Mesenteric fat pad (tissue), 1 donor: ENCODE results near the gene GJC1. TPM values are rescaled to one million over a fixed set of nuclear protein-coding genes. Genes with fewer than 3 reads are reported as not detected.

ENCODE experiments used
- DNase-seq: peaks from one replicate; pipeline ENCODE4 v3.0.0-alpha.2; 2020; ENCODE audit warnings: low spot score
- long read RNA-seq: library from polyadenylated mRNA; unstranded; transcript quantifications from one replicate; pipeline ENCODE4 v2.0.0, GENCODE V29; 2020
- total RNA-seq: library from RNA; stranded (reverse); fragmentation: NEBNext Ultra II Directional; extraction: Animal tissue kit (Norgen Biotek cat#: 25700); gene quantifications from one replicate; pipeline ENCODE4 v1.2.1, GENCODE V29; 2021
- donor health status: DM: yes; HTN: yes; CAD: no.

The GJC1 gene
- total RNA-seq = 17.1 TPM
- long read RNA-seq, full-length matches to known transcripts = 3 of 3 reads
- long read RNA-seq, partial matches to known transcripts = 0 of 3 reads
- long read RNA-seq, other reads (novel, unspliced or antisense) = 0 of 3 reads

DNA sequence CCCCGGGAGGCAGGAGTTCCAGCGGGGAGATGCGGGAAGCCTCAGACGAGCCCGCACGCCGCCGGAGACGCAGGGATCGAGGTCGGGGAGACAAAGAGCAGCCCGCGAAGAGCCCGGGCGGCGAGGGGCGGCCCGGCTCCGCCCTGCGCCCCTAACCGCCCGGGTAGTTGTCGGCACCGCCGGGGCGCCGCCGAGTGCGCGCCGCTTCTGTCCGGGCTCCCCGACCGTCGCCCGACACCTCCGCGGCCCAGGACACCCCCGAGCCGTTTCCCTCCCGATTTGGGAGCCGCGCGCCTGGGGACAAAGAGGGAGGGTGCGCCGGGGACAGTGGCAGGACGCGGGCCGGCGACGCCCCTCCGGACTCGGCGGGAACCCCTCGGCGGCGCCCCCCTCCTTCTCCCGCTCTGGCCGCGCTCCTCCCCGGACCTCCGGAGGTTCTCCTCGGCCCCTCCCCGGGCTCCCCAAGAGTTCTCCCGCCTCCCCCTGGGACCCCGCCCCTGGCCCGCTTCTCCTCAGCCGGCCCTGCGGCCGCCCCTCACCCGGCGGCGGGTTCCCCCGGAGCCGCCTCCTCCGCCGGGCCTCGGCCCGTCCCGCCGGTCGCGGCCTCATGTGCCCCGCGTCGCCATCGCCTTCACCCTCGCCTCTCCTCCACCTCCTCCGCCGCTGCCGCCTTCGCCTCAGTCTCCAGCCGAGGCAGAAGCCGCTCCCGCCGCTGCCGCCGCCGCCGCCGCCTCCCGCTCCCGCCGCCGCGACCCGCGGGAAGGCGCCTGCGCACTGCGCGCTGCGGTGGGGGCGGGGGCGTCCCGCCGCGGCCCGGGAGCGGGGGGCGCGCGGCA, at the start of gene GJC1:
TSS of gene GJC1 (minus strand) at position 765 of the 836 bp plus-strand sequence. CDS start 24,470 bp downstream, outside the sequence.
- peak; percentile 82 for DNase-seq

DNA sequence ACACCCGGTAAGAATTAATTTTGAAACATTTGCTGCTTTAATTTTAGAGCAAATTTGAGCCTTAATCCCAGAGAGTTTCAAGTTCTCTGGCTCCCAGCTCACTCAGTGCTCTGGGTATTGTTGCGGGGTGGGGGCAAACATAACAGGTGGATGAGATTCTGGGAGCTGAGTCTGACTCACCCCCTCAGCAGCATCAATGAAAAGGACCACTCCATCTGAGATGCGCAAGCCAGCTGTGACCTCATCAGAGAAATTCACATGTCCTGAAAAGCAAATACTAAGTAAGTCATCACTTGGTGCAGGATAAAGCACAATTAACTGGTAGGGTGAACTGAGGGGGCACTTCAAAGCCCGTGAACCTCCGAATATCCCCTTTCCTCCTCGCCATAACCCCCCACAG, 49.3 kb upstream of the GJC1 start:
- no peak for DNase-seq

DNA sequence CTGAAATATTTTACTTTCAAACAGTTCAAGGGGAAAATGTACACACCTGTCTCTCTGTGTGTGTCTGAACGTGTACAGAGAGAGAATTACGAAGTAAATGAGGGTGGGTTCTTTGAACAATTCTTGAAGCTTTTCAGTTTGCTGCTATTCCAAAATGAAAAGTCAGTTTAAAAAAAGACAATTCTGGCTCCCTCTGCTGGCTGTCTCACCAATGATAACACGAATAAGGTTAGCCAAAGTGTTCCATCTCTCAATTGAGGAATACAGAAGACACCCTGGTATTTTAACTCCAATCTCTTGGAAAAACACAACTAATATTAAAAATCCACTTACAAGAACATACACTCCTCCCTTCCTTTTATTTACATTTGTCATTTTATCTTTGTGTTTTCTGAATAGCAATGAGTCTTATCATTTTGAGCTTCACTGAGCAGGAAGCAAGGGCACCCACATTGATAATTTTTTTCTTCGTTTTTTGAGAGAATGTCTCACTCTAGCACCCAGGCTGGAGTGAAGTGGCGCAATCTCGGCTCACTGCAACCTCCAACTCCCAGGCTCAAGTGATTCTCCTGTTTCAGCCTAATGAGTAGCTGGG, 48.6 kb upstream of the GJC1 start:
- DNase-seq = no peak

DNA sequence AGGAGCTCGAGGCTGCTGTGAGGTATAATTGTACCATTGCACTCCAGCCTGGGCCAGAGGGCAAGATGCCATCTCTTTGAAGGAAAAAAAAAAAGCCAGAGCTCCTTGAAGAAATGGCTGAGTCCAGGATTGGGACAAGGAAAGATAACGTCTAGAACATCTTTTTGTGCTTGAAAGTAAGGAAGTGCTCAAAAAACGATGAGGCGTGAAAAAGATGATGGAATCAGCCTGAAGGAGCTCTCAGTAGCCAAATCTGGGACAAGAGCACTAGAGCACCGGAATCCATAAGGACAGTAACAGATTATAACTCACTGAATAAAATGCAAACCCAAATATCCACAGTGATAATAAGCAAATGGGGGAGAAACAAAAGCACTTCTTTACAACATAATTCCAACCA, 47.0 kb upstream of the GJC1 start:
- no peak for DNase-seq

DNA sequence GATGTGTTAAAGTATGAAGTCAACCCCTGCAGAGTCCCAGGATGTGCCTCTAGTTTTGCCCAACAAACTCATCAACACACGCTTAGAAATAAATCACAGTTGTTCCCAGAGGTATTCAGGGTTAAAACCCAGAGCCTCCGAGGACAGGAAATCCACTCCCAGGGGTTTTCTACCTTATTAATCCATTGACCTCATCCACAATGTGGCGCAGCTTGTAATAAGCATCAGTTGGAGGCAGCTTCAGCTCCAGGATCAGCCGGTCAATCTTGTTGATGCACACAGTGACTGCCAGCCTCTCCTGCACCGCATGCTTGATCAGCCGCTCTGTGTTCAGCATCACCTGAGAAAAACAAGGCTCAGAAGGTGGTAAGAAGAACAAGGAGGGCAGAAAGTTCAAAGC, 45.7 kb upstream of the GJC1 start:
- DNase-seq = no peak

DNA sequence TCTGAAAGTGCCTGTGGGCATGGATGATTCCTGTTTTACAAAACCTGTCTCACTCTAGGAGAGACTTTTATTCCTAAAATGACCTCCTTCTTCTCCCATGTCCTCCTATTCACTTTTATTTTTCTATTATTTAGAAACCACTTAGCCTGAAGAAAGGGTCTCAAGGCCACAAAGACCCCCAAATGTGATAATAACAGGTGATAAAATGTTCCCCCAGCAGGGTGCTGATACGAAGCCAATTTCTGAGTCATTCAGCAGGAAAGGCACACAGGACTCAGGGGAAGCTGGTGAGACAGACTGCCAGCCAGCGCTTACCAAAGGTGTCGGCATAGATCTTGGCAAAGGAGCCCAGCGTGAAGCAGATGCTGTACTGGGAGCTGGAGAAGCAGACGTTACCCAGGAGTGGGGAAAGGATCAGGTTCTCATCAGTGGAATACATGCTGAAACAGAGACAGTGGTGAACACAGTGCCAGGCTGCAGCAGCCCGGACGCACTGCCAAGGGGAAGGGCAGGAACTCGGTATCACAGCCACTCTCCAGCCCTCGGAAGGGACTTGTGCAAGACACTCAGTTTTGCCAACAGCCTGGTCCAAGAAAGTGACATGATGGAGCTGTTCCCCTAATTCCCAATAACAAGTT, 42.2 kb upstream of the GJC1 start:
- DNase-seq = no peak

DNA sequence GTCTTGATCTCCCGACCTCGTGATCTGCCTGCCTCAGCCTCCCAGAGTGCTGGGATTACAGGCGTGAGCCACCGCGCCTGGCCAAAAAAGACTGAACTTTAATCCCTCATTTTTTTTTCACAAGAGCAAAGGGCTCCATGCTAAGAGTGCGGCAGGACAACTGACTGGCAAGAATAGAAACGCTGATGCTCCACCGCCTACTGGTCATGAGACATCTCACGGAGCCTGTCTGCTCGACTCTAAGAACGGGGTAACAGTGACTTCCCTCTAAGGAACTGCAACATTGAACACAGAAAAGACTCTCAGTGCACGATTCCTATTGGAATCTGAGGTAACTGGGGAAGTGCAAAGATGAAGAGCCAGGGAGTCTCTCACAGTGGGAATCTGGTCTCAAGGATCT, 41.5 kb upstream of the GJC1 start:
- no peak for DNase-seq

DNA sequence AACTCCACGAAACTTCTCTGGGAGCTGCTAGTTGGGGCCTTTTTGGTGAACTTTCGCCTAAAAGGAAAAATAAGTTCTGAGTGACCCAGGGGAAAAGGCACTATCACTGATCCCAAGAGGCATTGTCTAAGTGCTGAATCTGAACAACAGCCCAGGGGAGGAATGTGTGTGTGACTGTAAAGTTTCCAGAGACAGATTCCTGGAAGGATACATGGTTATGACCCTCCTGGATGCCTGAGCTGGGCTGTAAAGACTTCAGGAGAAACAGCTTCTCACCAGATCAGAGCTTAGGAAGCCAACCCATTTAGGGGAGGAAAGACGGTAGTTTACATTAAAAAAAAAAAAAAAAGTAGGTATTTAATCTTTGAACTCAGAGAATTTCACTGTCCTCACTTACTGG, 37.8 kb upstream of the GJC1 start:
- DNase-seq = no peak

DNA sequence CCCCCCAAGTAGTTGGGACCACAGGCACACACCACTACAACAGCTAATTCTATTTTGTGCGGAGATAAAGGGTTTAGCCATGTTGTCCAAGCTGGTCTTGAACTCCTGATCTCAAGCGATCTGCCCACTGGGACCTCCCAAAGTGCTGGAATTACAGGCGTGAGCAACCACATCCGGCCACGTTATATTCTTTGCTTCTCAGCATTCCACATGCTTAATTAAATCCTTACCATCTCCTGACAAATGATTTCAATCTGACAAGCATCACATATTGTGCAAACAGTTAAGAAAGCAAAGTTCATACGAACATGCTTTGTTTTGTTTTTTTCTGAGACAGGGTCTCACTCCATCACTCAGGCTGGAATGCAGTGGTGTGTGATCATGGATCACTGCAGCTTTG, 35.8 kb upstream of the GJC1 start:
- no peak for DNase-seq

DNA sequence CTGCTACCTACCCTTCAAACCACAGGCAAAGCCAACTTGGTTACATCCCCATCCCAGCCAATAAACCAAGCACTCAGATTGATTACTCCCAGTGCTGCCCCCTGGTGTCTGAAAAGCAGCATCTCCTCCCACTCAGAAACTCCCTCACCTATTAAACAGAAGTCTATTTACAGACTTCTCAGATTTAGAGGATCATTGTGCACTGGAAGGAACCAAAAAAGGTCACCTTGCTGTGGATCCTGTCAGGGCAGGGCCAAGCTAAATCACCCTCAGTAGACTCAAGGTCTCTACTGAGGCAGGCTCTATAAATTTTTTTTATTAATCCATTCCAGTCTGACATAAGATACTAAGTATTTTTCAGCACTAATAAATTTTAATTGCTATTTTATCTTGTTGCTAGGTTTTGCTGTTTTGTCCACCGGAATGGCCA, 35.2 kb upstream of the GJC1 start:
- DNase-seq = no peak

DNA sequence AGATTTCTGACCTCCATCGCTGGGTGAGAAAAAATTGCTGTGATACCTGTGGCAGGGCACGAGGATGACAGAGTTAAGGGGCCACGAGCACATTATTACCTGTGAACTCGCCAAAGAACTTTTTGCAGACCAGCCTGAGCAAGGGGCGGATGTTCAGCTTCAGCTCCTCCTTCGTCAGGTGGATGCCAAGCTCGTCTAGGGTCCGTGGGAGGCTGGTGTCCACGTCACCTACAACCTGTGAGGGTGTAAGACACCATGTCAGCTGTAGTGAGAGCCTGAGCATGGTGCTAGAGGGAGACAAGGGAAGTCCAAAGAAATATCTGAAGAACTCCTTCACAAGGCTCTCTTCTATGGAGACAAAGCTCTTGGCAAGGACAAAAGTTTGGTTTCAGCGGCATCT, 34.7 kb upstream of the GJC1 start:
- DNase-seq = no peak

DNA sequence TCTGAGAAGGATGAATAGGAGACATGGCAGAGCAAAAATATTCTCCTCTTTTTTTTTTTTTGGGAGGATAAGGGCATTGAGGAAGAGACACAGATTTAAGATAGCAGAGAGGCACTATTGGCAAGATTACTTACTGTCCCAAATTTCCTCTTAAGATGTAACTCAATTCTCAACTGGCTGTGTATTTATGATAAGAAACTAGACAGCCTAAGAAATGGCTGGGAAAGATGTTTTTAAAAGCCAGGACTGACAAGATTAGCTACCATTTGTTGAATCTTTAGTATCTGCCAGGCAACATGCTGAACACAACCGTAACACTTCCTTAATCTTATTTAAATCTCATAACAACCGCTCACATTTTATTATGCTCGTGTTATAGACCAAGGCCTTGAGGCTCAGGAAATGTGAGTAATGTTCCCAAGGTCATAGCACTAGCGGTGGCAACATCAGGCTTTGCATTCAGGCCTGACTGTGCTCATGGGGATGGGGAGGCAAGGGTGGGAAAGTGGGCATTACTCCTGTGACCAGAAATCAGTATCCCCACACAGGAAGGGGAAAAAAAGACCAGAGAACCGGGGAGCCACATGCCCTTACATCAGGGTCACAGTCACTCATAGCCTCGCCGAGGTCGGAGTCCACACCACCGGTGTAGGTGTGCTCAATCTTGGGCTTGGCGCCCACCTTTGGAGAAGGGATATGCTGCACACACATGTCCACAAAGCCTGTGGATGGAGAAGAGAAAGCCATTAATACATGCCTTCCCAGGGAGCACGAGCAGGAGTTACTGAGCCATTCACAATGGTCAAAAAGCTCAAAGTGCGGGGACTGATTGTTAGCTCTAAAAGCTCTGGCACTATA, 33.2 kb upstream of the GJC1 start:
- no peak for DNase-seq

DNA sequence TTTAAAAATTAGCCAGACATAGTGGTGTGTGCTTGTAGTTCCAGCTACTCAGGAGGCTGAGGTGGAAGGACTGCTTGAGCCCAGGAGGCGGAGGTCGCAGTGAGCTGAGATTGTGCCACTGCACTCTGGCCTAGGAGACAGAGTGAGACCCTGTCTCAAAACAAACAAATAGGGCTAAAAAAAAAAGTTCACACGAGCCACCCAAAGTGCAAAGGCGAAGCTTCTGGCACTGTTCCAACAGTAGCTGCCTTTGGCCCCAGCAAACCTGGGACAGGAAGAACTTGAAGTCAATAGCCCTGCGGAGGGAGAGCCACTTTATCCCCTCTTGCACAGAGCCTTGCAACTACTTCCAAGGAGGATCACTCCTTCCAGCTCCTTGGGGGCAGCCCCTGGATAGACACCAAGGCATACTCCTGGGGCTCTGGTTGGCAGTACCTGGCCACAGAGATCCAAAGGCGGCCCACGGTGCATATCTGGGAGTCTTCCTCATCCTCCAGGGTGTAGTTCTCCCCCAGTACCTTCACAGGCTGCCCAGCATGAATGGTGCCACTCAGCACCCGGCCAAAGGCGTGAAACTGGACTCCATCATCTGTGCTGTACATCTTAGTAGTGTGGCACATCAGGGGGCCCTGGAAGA, 32.3 kb upstream of the GJC1 start:
- no peak for DNase-seq

DNA sequence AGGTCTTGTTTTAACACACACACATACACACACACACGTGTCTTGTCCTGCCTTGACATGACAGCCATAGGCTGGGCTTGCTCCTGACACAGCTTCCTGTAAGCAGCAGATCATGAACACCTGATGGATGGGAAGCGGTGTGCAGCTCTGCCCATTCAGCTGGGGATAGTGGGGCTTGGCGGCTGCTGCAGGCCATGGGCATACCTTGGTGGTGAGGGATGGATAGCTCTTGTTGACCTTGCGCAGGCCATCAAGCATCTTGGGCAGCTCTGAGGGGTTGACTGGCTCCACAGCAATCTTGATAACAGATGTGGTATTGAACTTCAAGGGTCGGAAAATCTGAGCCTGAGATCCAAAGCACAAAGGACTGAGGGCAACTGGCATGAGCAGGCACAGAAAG, 29.6 kb upstream of the GJC1 start:
- no peak for DNase-seq

DNA sequence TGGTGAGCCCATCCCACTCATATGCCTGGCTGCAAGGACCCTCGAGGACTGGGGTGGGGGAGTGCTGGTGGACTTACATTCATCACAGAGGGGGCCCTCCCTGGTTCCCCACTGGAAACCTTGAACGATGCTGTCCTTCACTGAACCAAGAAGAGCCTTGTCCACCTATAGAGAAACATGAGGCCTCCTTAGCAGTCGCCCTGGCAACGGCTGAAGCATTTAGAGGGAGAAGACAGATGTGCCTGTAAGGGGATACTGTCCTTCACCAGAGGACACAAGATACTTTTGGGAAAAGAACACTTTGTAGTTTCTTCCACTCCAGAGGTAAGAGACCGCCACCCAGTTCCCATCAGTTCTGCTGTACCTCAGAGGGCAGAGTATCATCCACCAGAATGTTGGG, 24.1 kb upstream of the GJC1 start:
- no peak for DNase-seq

DNA sequence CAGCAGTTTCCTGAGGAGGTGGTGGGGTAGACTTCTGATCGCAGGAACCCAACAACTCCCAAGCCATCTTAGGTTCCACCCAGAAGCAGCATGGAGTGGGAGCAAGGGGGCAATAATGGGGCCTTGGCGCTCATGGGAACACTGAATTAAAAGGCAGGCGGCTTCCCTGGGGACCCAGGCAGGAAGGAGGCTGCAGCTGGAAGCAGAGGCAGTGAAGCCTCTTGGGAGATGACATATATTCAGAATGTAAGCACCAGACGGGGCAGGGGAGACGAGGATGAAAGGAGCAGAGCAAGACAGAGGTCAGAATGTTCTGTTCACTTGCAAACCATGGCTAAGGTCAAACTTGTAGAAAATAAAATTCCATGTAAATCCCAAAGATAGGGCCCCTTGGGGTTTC, 20.5 kb upstream of the GJC1 start:
- no peak for DNase-seq

DNA sequence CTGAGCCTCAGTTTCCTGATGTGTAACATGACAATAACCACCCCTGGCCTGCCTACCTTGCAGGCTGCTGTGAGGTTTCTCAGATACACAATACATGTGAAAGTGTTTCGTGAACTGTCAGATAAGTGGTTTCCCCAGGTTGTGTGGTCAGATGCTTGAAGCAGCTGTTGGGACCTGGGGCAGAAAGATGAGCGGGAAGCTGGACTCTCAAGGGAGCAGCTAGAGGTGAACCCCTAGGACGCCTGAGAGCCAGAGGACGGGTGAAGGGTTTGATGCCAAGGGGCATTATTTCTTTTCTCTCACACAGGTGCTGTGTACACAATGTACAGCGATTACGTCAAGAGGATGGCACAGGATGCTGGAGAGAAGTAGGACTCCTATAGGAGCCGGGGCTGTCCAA, 19.9 kb upstream of the GJC1 start:
- DNase-seq = no peak

DNA sequence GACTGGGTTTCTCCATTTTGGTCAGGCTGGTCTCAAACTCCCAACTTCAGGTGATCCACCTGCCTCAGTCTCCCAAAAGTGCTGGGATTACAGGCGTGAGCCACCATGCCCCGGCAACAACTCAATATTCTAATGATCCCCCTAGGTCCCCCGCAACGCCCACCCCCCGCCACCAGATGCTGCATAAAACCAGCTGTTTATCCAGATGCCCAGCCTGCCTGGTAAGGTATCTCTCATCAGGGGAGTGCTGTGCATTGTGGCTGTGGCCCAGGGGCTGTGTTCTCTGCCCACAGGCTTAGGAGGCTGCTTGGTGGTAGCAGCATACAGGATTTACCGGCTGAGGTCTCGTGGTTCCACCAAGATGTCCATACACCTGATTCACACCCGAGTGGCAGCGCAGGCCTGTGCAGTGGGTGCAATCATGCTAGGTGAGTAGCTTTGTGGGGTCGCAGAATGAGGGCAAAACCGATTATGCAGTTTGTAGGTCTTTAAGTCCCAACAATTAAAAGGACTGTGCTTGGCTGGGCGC, 18.9 kb upstream of the GJC1 start:
- no peak for DNase-seq

DNA sequence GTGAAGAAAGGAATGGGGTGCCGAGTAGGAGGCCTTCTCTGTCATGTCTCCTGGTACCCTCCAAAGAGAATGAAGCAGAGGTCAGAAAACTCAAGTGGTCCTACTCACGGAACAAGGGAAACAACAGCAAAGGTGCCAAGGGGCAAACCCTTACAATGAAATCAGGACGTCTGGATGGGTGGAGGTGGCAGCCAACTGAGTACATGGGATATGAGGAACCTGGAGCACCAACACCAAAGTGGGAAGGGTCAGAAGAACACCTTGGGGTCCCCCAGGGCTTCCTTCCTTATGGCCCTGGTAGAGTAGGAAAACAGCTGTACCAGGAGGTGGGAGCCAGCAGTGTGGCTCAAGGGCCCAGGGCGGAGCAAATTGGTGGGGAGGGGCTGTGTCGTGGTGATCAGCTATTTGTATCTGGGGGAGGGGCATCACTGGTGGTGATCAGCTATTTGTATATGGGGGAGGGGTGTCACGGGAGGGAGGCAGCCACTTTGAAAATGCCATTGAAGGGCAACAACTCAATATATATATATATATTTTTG, 18.2 kb upstream of the GJC1 start:
- no peak for DNase-seq

DNA sequence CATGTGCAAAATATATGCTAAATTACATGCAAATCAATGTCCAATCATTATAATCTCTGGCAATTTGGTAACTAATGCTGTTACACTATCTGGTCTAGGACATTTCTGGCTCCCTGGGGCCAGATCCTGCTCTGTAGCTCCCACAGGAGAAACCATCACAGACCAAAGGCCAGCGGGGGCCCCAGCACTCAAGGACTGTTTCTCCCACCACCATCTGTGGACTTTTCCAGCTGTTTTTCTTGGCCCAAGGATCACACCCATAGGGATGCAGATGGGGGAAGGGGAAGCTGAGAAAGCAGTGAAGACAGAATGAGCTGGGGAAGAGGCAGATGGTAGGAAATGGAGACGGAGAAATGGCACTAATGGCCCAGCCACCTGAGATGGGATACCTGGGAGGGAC, 17.5 kb upstream of the GJC1 start, which contains the start of gene HIGD1B:
TSS of gene HIGD1B (plus strand) at position 298 of the 400 bp plus-strand sequence. CDS start 270 bp downstream, outside the sequence.
- DNase-seq = no peak
